Stimulated activated naive CD8-positive, alpha-beta T cell treated with anti-CD3 and anti-CD28 coated beads, Interleukin-15, Interleukin-2, amounts not matched to agents 100 ng/mL and 50 ng/mL, for 24 hours (primary cell): Measurements from ENCODE around the gene TBX2.

Experiments used
- H3K27ac Mint-ChIP-seq: one replicate; pipeline ENCODE4 v1.8.0; 2021; ENCODE audit warnings: mild to moderate bottlenecking, mixed read lengths
- H3K27me3 Mint-ChIP-seq: one replicate; pipeline ENCODE4 v1.8.0; 2021; ENCODE audit warnings: mixed read lengths
- H3K36me3 Mint-ChIP-seq: one replicate; pipeline ENCODE4 v1.8.0; 2021; ENCODE audit warnings: low read depth, mixed read lengths
- H3K4me1 Mint-ChIP-seq: one replicate; pipeline ENCODE4 v1.8.0; 2021; ENCODE audit warnings: low read depth, mixed read lengths
- H3K4me3 Mint-ChIP-seq: one replicate; pipeline ENCODE4 v1.8.0; 2021; ENCODE audit warnings: mild to moderate bottlenecking, mixed read lengths
- H3K9me3 Mint-ChIP-seq: one replicate; pipeline ENCODE4 v1.8.0; 2021; ENCODE audit warnings: mixed read lengths

Gene TBX2

DNA sequence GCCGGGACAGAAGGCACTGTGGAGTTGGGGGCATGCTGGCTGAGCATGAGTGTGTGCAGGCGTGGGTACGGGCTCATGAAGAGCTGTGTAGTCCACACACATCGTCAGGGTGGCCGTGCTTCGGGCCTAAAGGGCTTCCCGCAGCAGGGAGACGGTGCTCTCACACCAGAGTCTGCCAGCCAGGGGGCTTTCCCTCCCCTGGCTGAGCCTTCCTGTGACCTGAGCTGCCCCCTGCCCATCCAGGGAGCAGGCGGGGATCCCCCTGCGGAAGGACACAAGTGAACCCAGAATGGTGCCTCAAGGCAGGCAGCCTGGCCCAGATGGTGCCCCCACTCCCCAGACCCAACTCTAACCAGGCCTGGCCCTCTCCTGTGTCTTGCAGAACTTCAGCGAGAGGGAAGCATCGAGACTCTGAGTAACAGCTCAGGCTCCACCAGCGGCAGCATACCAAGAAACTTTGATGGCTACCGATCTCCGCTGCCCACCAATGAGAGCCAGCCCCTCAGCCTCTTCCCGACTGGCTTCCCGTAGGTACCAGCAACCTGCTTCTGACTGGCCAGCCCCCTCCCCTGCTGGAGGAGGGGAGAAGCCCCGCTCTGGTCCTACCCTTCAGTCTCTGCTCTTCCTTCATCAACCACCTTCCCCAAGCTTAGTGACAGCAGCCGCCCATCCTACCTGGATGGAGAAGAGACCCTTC lies 7.9 kb upstream of the TBX2 start:
- H3K27ac Mint-ChIP-seq = no peak overlapping the region
- H3K4me3 Mint-ChIP-seq = no peak overlapping the region

DNA sequence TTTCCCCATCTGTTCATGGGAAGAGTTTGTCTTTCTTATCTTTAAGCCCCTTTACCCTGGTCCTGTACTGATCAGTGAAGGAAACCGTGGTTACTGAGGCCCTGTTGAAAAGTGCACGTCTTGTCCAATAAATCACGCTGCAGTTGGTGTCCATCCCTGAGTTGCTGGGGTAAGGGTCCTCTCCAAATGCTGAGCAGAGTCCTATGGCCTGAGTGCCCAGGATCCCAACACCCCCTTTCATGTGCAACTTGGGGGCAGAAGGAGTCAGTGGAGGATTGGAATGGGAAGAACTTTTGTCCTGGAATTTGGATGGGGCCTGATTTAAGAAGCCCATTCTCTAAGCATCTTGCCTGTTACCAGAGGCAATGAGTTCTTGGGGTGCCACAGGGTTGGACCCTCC lies 7.0 kb upstream of the TBX2 start:
- no peaks in the 10 kb centered on the region for H3K9me3 Mint-ChIP-seq
- H3K4me3 Mint-ChIP-seq = no peak overlapping the region
- H3K36me3 Mint-ChIP-seq = no peaks in the 10 kb centered on the region
- H3K27ac Mint-ChIP-seq = no peak overlapping the region
- H3K4me1 Mint-ChIP-seq = peaks cover 3% of the 10 kb centered on the region
- peaks cover 23% of the 10 kb centered on the region for H3K27me3 Mint-ChIP-seq

More for the DNA sequence above, 7.9 kb upstream of the TBX2 start:
- H3K9me3 Mint-ChIP-seq = no peaks in the 10 kb centered on the region
- peaks cover 20% of the 10 kb centered on the region for H3K27me3 Mint-ChIP-seq
- H3K36me3 Mint-ChIP-seq = no peaks in the 10 kb centered on the region
- no peaks in the 10 kb centered on the region for H3K4me1 Mint-ChIP-seq

DNA sequence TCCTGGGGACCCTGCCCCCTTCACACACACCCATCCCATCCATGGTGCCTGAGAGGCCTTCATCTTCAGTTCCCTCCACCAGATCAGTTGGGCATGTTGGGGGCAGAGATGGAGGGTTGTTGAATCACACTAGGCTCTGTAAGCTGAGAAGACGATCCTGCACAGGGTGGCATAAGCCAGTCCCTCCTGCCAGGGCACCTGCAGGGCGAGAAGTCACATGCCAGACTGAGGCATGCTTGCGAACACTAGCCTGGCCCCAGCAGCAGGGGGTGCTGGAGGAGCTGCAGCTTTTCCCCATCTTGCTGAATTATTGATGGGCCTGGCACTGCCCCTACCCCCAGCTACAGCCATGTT lies 6.1 kb upstream of the TBX2 start:
- Mint-ChIP-seq H3K27ac (no peak overlapping the region), H3K4me1 (peaks cover 11% of the 10 kb centered on the region), H3K9me3 (no peaks in the 10 kb centered on the region), H3K36me3 (no peaks in the 10 kb centered on the region), H3K27me3 (peaks cover 31% of the 10 kb centered on the region), H3K4me3 (no peak overlapping the region)

DNA sequence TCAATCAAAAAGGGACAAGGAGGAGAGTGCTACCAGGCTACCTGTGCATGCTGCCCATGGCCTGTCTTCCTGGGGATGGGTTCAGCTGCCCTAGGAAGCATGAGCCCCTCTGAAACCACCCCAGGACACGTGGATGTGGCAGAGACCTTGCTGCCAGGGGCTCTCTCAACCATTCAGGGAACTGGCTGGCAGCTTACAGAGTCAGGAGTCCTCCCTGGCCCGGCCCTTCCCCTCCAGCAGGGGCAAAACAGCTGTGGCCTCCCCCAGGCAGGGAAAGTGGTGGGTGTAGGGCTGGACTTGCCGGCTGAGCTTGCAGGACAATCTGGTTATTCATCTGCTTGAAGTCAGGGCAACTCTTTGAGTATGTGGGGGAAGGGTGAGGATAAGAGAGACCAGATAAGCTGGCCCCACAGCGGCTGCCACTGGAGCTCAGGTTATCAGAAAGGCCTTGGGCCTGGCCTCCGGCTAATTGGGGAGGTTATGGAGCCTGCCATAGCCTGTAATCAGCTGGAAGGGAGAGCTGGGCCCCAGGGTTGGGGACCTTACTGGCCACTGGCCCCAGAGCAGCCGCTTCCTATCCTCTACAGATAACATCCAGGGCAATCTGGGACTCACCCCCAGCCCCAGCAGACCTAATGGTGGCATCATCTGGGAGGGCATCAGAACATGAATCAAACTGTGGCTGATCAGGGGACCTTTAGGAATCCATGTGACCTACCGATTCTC lies 5.6 kb upstream of the TBX2 start:
- Mint-ChIP-seq H3K27ac (no peak overlapping the region), H3K4me3 (no peak overlapping the region), H3K9me3 (no peaks in the 10 kb centered on the region), H3K4me1 (peaks cover 14% of the 10 kb centered on the region), H3K36me3 (no peaks in the 10 kb centered on the region), H3K27me3 (peaks cover 35% of the 10 kb centered on the region)

DNA sequence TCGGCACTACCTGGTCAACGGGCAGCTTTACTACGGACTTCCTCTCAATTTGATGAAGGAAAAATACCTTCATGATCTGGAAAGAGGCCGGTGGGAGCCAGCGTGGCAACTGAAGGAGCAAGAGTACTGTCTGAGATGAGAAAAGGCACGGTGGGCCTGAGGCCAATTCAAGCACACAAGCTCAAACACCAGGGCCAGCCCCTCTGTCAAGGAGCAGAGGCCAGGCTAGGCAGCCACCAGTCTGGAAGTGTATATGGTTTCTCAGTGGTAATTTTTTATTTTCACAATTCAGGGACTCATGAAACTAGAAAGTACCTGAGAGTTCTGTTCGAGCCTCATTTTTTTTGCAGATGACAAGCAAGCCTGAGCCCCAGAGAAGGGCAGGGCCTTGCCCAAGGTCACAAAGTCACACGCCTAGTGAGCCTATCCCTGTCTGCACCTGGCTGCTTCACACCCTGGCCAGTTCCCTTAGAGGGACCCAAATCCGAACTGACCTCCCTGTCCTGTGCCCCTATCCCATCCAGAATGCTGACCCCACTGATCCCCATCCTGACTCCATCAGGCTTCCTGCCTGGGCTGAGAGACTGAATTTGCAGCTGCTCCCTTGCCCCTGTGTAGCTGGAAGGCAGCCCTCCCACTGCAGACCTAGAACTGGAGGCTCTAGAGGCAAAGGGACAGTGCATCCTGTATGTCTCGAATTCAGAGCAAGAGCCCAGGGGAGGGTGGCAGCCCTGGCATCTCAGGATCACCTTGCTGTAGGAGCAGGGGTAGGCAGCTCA lies 4.8 kb upstream of the TBX2 start:
- no peak overlapping the region for H3K27ac Mint-ChIP-seq
- no peaks in the 10 kb centered on the region for H3K9me3 Mint-ChIP-seq
- peaks cover 32% of the 10 kb centered on the region for H3K27me3 Mint-ChIP-seq
- peaks cover 14% of the 10 kb centered on the region for H3K4me1 Mint-ChIP-seq
- H3K36me3 Mint-ChIP-seq = no peaks in the 10 kb centered on the region
- H3K4me3 Mint-ChIP-seq = no peak overlapping the region

DNA sequence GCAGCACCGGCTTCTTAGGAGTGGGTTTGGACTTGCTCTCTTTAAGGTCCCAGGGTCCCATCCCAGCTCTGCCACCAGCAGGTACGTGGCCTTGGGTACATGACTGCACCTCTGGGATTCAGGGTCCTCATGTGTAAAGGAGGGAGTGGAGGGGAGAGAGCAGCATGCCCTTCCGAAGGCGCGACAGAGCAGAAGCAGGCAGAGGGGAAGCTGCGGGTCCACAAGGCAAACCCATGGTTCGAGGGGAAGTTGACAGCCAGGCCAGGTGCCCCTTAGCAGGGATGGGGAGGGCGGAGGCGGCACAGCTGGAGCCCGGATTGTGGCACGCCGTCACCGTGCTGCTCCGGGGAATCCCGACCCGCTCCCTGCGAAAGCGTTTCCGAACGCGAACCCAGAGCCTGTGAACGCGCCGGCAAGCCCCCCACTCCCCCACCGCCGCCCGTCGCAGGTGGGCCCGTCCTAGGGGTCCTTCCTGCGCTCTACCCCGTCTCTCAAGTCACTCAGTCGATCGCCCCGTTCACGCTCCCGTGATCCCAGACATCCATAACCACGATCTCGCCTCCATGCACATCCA lies 4.1 kb upstream of the TBX2 start:
- Mint-ChIP-seq H3K27me3 (peaks cover 32% of the 10 kb centered on the region), H3K4me1 (peaks cover 14% of the 10 kb centered on the region)

DNA sequence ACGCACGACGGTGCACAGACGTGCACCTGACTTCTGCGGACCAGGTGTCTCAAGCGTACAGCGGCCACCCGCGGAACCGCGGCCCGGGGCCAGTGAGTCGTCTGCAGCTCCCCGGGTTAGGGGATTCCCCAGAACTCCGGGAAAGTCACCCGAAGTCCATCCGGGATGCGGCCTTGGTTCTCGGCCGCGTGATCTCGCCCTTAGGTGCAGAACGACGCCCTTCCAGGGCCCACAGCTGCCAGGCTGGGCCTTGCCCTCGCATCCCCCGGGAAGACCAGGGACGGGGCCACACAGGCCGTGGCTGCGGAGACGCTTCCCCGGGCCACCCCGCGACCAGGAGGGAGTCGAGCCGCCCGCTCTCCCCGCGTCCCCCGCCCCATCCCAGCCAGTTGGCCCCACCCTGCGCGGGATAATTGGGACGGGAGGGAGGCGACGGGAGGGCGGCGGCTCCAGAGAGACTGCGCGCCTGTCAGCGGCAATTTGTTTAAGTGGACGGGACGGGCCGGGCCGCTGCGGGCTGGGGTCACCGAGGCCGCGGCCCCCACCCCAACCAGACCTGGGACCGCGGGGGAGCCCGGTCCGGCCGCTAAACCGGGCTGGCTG lies 3.6 kb upstream of the TBX2 start:
- peaks cover 19% of the 10 kb centered on the region for H3K4me1 Mint-ChIP-seq
- H3K27ac Mint-ChIP-seq = no peak overlapping the region
- H3K27me3 Mint-ChIP-seq = peaks cover 37% of the 10 kb centered on the region
- H3K36me3 Mint-ChIP-seq = no peaks in the 10 kb centered on the region
- no peak overlapping the region for H3K4me3 Mint-ChIP-seq
- H3K9me3 Mint-ChIP-seq = no peaks in the 10 kb centered on the region

More for the DNA sequence above, 4.1 kb upstream of the TBX2 start:
- no peak overlapping the region for H3K27ac Mint-ChIP-seq
- H3K9me3 Mint-ChIP-seq = no peaks in the 10 kb centered on the region
- no peaks in the 10 kb centered on the region for H3K36me3 Mint-ChIP-seq
- no peak overlapping the region for H3K4me3 Mint-ChIP-seq

DNA sequence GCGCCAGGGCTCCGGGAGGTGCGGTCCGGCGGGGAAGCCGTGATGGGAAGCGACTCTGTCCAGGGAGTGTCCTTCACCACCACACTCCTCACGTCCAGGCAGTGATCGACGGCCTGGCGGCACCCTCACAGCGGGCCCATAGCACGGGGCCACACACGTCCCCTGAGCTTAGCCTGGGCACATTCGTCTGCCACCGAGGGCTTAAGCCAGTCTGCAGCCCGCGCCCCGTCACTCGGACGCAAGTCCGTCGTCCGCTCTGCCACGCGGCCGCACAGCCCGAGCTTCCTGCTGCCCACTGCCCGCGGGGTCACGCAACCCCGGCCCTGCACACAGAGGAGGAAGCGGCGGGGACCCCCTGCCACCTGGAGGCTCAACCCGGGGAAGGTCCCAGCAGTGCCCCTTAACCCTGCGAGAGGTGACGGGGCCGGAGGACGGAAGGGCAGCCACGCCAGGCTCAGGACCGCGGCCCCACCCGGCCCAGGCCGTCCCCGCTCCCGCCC lies 3.0 kb upstream of the TBX2 start:
- Mint-ChIP-seq H3K9me3 (no peaks in the 10 kb centered on the region), H3K27ac (no peak overlapping the region), H3K27me3 (peaks cover 43% of the 10 kb centered on the region), H3K4me3 (no peak overlapping the region), H3K4me1 (peaks cover 25% of the 10 kb centered on the region), H3K36me3 (no peaks in the 10 kb centered on the region)

DNA sequence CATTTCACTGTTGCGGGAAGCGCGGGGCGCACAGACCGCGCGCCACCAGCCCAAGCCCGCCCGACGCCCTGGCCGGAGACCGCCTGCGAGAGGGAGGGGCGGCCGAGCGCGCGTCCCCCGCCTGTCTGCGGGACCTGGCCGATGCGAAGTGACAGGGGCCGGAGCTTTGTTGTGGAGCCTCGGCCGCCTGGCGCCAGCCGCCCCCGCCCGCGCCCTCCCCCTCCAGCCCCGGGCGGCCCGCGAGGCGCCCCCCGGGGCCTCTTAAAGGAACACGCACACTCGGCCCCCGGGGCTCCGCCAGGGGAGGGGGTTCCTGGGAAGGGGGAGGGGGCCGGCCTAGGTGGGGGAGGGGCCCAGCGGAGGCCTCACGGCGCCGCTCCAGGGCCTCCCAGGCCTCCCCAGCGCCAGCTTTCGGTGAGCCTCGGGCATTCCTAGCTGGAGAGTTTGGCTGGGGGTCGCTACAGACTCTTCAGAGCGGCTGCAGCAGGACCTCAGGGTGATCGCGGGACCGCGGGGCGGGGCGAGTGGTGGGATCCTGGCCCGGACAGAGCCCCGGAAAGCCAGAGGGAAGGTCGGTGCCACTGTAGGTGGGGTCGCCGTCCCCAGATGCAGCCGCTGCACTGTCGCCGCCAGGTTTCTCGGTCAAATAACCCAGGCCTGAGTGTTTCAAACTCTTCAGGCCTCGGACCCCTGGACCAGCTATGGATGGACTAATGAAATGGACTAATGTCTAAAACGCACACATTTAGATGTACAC lies 2.4 kb upstream of the TBX2 start:
- H3K4me3 Mint-ChIP-seq = no peak overlapping the region
- H3K36me3 Mint-ChIP-seq = no peaks in the 10 kb centered on the region
- no peak overlapping the region for H3K27ac Mint-ChIP-seq
- peaks cover 27% of the 10 kb centered on the region for H3K4me1 Mint-ChIP-seq
- H3K9me3 Mint-ChIP-seq = no peaks in the 10 kb centered on the region
- H3K27me3 Mint-ChIP-seq = peaks cover 45% of the 10 kb centered on the region

DNA sequence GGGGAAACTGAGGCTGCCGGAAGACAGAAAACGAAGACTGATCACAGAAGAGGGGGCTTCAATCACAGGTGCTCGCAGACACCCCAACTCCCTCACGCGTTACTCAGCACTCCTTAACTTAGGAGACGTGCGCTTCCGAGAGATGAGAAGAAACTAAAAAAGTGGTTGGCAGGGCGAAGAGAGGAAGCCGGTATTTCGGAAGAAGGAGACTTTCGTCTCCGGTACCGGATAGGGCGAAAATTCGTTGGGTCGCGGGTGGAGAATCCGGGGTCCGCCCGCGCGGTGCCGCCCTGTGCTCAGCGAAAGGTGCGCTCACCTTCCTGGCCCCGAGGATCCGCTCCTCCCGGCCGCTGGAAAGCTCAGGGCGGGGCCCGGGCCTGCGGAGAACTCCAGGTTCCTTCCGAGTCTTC lies 917 bp upstream of the TBX2 start:
- Mint-ChIP-seq H3K27ac (peak overlapping the region; percentile 61), H3K9me3 (no peaks in the 10 kb centered on the region), H3K27me3 (peaks cover 59% of the 10 kb centered on the region)

DNA sequence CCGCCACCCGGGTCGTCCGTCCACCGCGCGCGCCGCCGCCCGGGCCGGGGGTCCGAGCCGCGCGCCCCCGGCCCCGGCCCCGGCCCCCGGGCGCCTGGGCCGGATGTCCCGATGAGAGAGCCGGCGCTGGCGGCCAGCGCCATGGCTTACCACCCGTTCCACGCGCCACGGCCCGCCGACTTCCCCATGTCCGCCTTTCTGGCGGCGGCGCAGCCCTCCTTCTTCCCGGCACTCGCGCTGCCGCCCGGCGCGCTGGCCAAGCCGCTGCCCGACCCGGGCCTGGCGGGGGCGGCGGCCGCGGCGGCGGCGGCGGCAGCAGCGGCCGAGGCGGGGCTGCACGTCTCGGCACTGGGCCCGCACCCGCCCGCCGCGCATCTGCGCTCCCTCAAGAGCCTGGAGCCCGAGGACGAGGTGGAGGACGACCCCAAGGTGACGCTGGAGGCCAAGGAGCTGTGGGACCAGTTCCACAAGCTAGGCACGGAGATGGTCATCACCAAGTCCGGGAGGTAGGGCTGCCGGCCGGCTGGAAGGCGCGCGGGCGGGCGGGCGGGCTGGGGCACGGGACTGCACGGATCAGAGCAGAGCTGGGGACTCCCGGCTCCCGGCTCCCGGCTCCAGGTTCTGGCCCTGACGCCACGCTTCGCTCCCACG lies 548 bp downstream of the TBX2 start:
- H3K9me3 Mint-ChIP-seq = no peaks in the 10 kb centered on the region
- H3K36me3 Mint-ChIP-seq = no peaks in the 10 kb centered on the region
- H3K4me3 Mint-ChIP-seq = peak overlapping the region; percentile 58
- no peak overlapping the region for H3K27ac Mint-ChIP-seq
- H3K4me1 Mint-ChIP-seq = peaks cover 46% of the 10 kb centered on the region
- H3K27me3 Mint-ChIP-seq = peaks cover 56% of the 10 kb centered on the region

More for the DNA sequence above, 917 bp upstream of the TBX2 start:
- Mint-ChIP-seq H3K4me1 (peaks cover 41% of the 10 kb centered on the region), H3K36me3 (no peaks in the 10 kb centered on the region), H3K4me3 (peak overlapping the region; percentile 77)

DNA sequence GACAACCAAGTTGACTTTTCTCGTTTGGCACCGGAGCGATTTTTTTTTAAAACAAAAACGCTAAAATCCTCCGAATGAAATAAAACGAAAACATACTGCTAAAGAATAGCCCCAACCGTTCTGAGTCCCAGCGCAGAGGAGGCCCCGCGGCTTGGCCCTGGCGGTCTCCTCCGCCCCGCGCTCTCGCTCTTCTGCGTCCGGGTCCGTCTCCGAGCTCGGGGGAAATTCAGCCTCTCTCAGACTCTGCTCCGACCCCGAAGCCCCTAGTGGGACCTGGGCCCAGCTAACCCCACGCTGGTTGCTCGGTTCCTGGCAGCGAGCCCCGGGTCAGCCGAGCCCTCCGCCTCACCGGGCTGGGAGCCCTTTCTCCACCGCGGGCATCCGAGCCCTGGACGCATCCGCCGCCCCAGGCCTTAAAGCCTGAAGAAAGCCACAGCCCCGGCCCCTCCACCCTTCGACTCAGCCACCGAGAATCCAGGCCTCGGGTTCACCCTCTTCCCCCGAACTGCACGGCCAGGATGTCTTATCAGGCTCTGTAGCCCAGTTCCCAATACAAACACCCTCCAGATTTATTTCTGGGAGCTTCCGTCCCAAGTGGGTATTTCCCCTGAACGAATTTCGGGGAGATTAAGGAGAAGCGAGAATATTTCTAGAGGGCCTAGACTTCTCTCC lies 1.2 kb downstream of the TBX2 start:
- Mint-ChIP-seq H3K36me3 (no peaks in the 10 kb centered on the region), H3K4me1 (peaks cover 46% of the 10 kb centered on the region), H3K9me3 (no peaks in the 10 kb centered on the region), H3K27ac (peak overlapping the region; percentile 36), H3K4me3 (peak overlapping the region; percentile 58), H3K27me3 (peaks cover 50% of the 10 kb centered on the region)

DNA sequence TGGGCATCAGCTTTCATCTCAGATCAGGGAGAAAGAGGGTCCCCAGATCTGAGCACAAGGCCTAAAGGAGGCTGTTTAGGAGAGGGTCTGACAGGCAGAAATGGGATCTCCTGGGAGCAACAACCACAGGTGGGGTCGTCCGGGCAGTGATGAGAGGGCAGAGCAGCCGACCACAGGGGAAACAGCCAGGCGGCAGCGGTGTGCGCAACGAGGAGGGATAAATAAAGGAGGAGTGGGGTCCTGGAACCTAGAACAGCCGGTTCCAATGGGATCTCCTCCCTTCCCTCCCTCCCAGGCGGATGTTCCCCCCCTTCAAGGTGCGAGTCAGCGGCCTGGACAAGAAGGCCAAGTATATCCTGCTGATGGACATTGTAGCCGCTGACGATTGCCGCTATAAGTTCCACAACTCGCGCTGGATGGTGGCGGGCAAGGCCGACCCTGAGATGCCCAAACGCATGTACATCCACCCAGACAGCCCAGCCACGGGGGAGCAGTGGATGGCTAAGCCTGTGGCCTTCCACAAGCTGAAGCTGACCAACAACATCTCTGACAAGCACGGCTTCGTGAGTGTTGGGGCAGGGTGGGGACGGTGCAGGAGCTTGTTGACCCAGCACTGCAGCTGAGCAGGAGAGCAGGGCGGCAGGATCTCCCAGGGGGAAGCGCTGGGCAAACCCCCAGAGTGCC lies 1.9 kb downstream of the TBX2 start:
- no peak overlapping the region for H3K4me3 Mint-ChIP-seq

More for the DNA sequence above, 1.9 kb downstream of the TBX2 start:
- no peaks in the 10 kb centered on the region for H3K36me3 Mint-ChIP-seq
- peaks cover 46% of the 10 kb centered on the region for H3K4me1 Mint-ChIP-seq
- H3K27ac Mint-ChIP-seq = peak overlapping the region; percentile 29
- H3K9me3 Mint-ChIP-seq = no peaks in the 10 kb centered on the region
- peaks cover 54% of the 10 kb centered on the region for H3K27me3 Mint-ChIP-seq
